ENCODE data around the gene LCE2D. TPM values are rescaled to one million over a fixed set of nuclear protein-coding genes. Genes with fewer than 3 reads are reported as not detected.

LCE2D gene
- total RNA-seq, 1 experiment from 2014 or later = not detected

GRCh38 chr1:152626744-152627143 is 36.4 kb upstream of the LCE2D start (continued):
- TF ChIP-seq ELF1 (IDR thresholded peaks at IDR 0.05; ENCODE audit: borderline replicate concordance, low read depth) = no peak
- TF ChIP-seq CEBPB (IDR thresholded peaks at IDR 0.05; ENCODE audit: low read depth) = no peak
- no peak for TF ChIP-seq SIN3A (IDR thresholded peaks at IDR 0.05; ENCODE audit: low read depth)
- TF ChIP-seq FOSL1 (IDR thresholded peaks at IDR 0.05; ENCODE audit: low read depth) = no peak
- no peak for TF ChIP-seq SP1 (IDR thresholded peaks at IDR 0.05; ENCODE audit: low read depth)
- TF ChIP-seq JUND (IDR thresholded peaks at IDR 0.05) = no peak
- TF ChIP-seq EZH2 (IDR thresholded peaks at IDR 0.05) = no peak
- TF ChIP-seq SRF (IDR thresholded peaks at IDR 0.05; ENCODE audit: low read depth) = no peak
- no peak for TF ChIP-seq EZH2phosphoT487 (IDR thresholded peaks at IDR 0.05; ENCODE audit: borderline replicate concordance)

DNA sequence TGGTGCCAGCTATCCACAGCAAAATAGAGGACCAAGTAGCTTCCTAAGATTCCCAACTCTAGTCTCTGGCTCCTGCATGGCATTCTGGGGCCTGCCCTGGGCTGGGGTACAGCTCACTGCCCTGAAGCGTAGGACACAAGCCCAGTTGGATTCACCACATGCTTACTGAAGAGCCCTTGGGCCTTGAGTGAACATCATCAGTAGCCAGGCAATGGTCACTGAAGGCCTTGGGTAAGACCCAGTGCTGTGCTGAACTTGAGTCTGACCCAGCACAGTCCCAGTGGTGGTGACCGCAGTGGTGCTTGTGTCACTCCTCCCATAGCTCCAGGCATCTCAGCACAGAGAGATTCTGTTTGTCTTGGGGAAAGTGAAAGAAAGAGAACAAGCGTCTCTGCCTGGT is 32.6 kb upstream of the LCE2D start:
- H3K27ac ChIP-seq (ENCODE audit: low read depth, low read length) = no peak overlapping the region
- peaks cover 21% of the 10 kb centered on the region; the same call in 1 of the 2 replicates for H3K27me3 ChIP-seq (ENCODE audit: insufficient read depth, low read length)
- no peak overlapping the region for H3K4me3 ChIP-seq (replicated peaks in 1 of 2; ENCODE audit: low read depth in 1 of 2, low read length in 2 of 2)
- H3K36me3 ChIP-seq (ENCODE audit: control insufficient read depth in 1 of 2, insufficient read depth in 2 of 2, low read length in 2 of 2) = no peaks in the 10 kb centered on the region
- H3K79me2 ChIP-seq (ENCODE audit: insufficient read depth, low read length) = no peaks in the 10 kb centered on the region
- no peak for DNase-seq (ENCODE audit: low read depth, low spot score)
- POLR2A ChIA-PET = no interaction called here
- H3K4me2 ChIP-seq (ENCODE audit: low read length) = no peak overlapping the region
- H4K20me1 ChIP-seq (ENCODE audit: insufficient read depth) = no peaks in the 10 kb centered on the region
- RAD21 ChIA-PET (ENCODE audit: low non-redundant PET in 1 of 2, low total read pairs in 2 of 2, uncharacterized antibody in 2 of 2, unreplicated experiment in 2 of 2) = no interaction called here
- H3K4me1 ChIP-seq (ENCODE audit: control insufficient read depth in 1 of 2, insufficient read depth in 2 of 2, low read length in 2 of 2) = no peaks in the 10 kb centered on the region
- no peak overlapping the region for H3K9ac ChIP-seq (ENCODE audit: low read length)
- CTCF ChIA-PET = no interaction called here
- BruUV-seq (replicated peaks) = no TSS peak
- no peak overlapping the region for H2AFZ ChIP-seq (ENCODE audit: low read depth, low read length, poor library complexity, severe bottlenecking)
- no peaks in the 10 kb centered on the region for H3K9me3 ChIP-seq (ENCODE audit: control insufficient read depth in 1 of 2, insufficient read depth in 1 of 2, low read depth in 1 of 2, low read length in 2 of 2)
- ATAC-seq = no peak
- intact Hi-C loops (cut with micrococcal nuclease) = no loop called here
- no peaks in the 10 kb centered on the region for H3K9me2 ChIP-seq (ENCODE audit: insufficient read depth)
- TF ChIP-seq, protein P1, sequence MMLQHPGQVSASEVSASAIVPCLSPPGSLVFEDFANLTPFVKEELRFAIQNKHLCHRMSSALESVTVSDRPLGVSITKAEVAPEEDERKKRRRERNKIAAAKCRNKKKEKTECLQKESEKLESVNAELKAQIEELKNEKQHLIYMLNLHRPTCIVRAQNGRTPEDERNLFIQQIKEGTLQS (IDR thresholded peaks at IDR 0.05) = no peak
- TF ChIP-seq SP1 (IDR thresholded peaks at IDR 0.05; ENCODE audit: low read depth) (no peak), TCF7L2 (IDR thresholded peaks at IDR 0.05; ENCODE audit: borderline replicate concordance, extremely low read depth, insufficient read depth, insufficient read length) (no peak), ZBTB33 (IDR thresholded peaks at IDR 0.05; ENCODE audit: extremely low read depth, insufficient replicate concordance, low read length) (no peak), POLR2AphosphoS5 (IDR thresholded peaks at IDR 0.05; ENCODE audit: low read depth, low read length) (no peak), CEBPB (IDR thresholded peaks at IDR 0.05; ENCODE audit: low read depth) (no peak), JUND (IDR thresholded peaks at IDR 0.05) (no peak), ELF1 (IDR thresholded peaks at IDR 0.05; ENCODE audit: borderline replicate concordance, low read depth) (no peak), RAD21 (IDR thresholded peaks at IDR 0.05; ENCODE audit: low read depth) (no peak), YY1 (IDR thresholded peaks at IDR 0.05; ENCODE audit: extremely low read depth, insufficient replicate concordance, low read depth, low read length) (no peak), EZH2 (IDR thresholded peaks at IDR 0.05) (no peak), POLR2A (IDR thresholded peaks at IDR 0.05; ENCODE audit: borderline replicate concordance, extremely low read depth, insufficient read depth, insufficient read length) (no peak), CBX3 (IDR thresholded peaks at IDR 0.05; ENCODE audit: low read depth) (no peak), EGR1 (IDR thresholded peaks at IDR 0.05; ENCODE audit: low read depth) (no peak)
- TF ChIP-seq, protein P2, sequence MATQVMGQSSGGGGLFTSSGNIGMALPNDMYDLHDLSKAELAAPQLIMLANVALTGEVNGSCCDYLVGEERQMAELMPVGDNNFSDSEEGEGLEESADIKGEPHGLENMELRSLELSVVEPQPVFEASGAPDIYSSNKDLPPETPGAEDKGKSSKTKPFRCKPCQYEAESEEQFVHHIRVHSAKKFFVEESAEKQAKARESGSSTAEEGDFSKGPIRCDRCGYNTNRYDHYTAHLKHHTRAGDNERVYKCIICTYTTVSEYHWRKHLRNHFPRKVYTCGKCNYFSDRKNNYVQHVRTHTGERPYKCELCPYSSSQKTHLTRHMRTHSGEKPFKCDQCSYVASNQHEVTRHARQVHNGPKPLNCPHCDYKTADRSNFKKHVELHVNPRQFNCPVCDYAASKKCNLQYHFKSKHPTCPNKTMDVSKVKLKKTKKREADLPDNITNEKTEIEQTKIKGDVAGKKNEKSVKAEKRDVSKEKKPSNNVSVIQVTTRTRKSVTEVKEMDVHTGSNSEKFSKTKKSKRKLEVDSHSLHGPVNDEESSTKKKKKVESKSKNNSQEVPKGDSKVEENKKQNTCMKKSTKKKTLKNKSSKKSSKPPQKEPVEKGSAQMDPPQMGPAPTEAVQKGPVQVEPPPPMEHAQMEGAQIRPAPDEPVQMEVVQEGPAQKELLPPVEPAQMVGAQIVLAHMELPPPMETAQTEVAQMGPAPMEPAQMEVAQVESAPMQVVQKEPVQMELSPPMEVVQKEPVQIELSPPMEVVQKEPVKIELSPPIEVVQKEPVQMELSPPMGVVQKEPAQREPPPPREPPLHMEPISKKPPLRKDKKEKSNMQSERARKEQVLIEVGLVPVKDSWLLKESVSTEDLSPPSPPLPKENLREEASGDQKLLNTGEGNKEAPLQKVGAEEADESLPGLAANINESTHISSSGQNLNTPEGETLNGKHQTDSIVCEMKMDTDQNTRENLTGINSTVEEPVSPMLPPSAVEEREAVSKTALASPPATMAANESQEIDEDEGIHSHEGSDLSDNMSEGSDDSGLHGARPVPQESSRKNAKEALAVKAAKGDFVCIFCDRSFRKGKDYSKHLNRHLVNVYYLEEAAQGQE (IDR thresholded peaks at IDR 0.05; ENCODE audit: low read depth) = no peak
- TF ChIP-seq, protein P3, sequence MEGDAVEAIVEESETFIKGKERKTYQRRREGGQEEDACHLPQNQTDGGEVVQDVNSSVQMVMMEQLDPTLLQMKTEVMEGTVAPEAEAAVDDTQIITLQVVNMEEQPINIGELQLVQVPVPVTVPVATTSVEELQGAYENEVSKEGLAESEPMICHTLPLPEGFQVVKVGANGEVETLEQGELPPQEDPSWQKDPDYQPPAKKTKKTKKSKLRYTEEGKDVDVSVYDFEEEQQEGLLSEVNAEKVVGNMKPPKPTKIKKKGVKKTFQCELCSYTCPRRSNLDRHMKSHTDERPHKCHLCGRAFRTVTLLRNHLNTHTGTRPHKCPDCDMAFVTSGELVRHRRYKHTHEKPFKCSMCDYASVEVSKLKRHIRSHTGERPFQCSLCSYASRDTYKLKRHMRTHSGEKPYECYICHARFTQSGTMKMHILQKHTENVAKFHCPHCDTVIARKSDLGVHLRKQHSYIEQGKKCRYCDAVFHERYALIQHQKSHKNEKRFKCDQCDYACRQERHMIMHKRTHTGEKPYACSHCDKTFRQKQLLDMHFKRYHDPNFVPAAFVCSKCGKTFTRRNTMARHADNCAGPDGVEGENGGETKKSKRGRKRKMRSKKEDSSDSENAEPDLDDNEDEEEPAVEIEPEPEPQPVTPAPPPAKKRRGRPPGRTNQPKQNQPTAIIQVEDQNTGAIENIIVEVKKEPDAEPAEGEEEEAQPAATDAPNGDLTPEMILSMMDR (IDR thresholded peaks at IDR 0.05 in 2 of 3, conservative IDR thresholded peaks at IDR 0.05 in 1 of 3; ENCODE audit: borderline replicate concordance in 1 of 3, insufficient read depth in 1 of 3, low read depth in 2 of 3, low read length in 2 of 3) = no peak

Measured in HCT116 (cell line).